HepG2 (cell line): ENCODE measurements around the gene GPR4. TPM values are rescaled to one million over a fixed set of nuclear protein-coding genes. Genes with fewer than 3 reads are reported as not detected.
A peak's percentile ranks its signal among the peaks of the same experiment; 100 is the strongest.

Experiments
- ATF6 ChIP-seq: sonication (generic); formaldehyde crosslinking; conservative IDR thresholded peaks from 2 replicates; pipeline ENCODE4 v1.4.0; 2020; ENCODE audit warnings: missing genetic modification reagents
- BCL6 ChIP-seq: IDR thresholded peaks from 2 replicates; pipeline ENCODE4 v1.6.1; 2016; ENCODE audit warnings: missing genetic modification reagents, missing compliant biosample characterization
- ELF3 ChIP-seq: IDR thresholded peaks from 2 replicates; pipeline ENCODE4 v1.6.1; 2016; ENCODE audit warnings: missing genetic modification reagents, missing compliant biosample characterization
- ETV5 ChIP-seq: IDR thresholded peaks from 2 replicates; pipeline ENCODE4 v1.6.1; 2018; ENCODE audit warnings: missing biosample characterization, missing genetic modification reagents, inconsistent platforms, borderline replicate concordance
- FOXA3 ChIP-seq: IDR thresholded peaks from 2 replicates; pipeline ENCODE4 v1.6.1; 2016; ENCODE audit warnings: missing genetic modification reagents, missing compliant biosample characterization
- GABPB1 ChIP-seq: IDR thresholded peaks from 2 replicates; pipeline ENCODE4 v1.6.1; 2016; ENCODE audit warnings: mild to moderate bottlenecking, missing genetic modification reagents, moderate library complexity, missing compliant biosample characterization
- GATAD2A ChIP-seq: IDR thresholded peaks from 2 replicates; pipeline ENCODE4 v1.6.1; 2016
- IRF9 ChIP-seq: sonication (generic); formaldehyde crosslinking; IDR thresholded peaks from 2 replicates; pipeline ENCODE4 v1.8.0; 2022; ENCODE audit warnings: missing genetic modification reagents, mild to moderate bottlenecking, borderline replicate concordance
- KDM3A ChIP-seq: IDR thresholded peaks from 2 replicates; pipeline ENCODE4 v1.6.1; 2018; ENCODE audit warnings: low read depth, missing compliant biosample characterization
- MIER3 ChIP-seq: IDR thresholded peaks from 2 replicates; pipeline ENCODE4 v1.6.1; 2016; ENCODE audit warnings: missing compliant biosample characterization, borderline replicate concordance
- MYC ChIP-seq: sonication (generic); formaldehyde crosslinking; IDR thresholded peaks from 2 replicates; pipeline ENCODE4 v1.9.0; 2021; ENCODE audit warnings: missing genetic modification reagents, borderline replicate concordance
- RXRB ChIP-seq: IDR thresholded peaks from 2 replicates; pipeline ENCODE4 v1.6.1; 2016; ENCODE audit warnings: borderline replicate concordance, missing genetic modification reagents, missing compliant biosample characterization
- SAP130 ChIP-seq: IDR thresholded peaks from 2 replicates; pipeline ENCODE4 v1.6.1; 2016; ENCODE audit warnings: low read depth
- SKI ChIP-seq: fragments of 450-650 bp; IDR thresholded peaks from one replicate; pipeline ENCODE4 v1.6.1; 2018; ENCODE audit warnings: mild to moderate bottlenecking; ENCODE audit not compliant: partially characterized antibody
- TEAD3 ChIP-seq: optimal IDR thresholded peaks from 2 replicates; pipeline ENCODE3; 2016; ENCODE audit warnings: borderline replicate concordance
- THAP11 ChIP-seq: IDR thresholded peaks from 2 replicates; pipeline ENCODE4 v1.6.1; 2016; ENCODE audit warnings: missing biosample characterization, missing genetic modification reagents
- ZBTB38 ChIP-seq: sonication (generic); formaldehyde crosslinking; IDR thresholded peaks from 2 replicates; pipeline ENCODE4 v1.5.1; 2020; ENCODE audit warnings: mild to moderate bottlenecking, missing genetic modification reagents
- ZMAT5 ChIP-seq: sonication (generic); formaldehyde crosslinking; IDR thresholded peaks from 2 replicates; pipeline ENCODE4 v1.5.0; 2020; ENCODE audit warnings: mild to moderate bottlenecking, low read depth, missing genetic modification reagents, borderline replicate concordance
- ZNF292 ChIP-seq: sonication (generic); formaldehyde crosslinking; IDR thresholded peaks from 2 replicates; pipeline ENCODE4 v1.8.1; 2022; ENCODE audit warnings: mild to moderate bottlenecking, low read depth, missing genetic modification reagents, borderline replicate concordance
- ZNF441 ChIP-seq: sonication (generic); formaldehyde crosslinking; IDR thresholded peaks from 2 replicates; pipeline ENCODE4 v1.7.0; 2021; ENCODE audit warnings: missing genetic modification reagents, borderline replicate concordance
- ZZZ3 ChIP-seq: sonication (generic); formaldehyde crosslinking; IDR thresholded peaks from 2 replicates; pipeline ENCODE4 v1.4.0; 2020; ENCODE audit warnings: missing genetic modification reagents, mild to moderate bottlenecking, borderline replicate concordance
- polyA plus RNA-seq, 8 experiments: library from polyadenylated mRNA; depleted of rRNA in 3 of 8; stranded (reverse) in 7 of 8; unstranded in 1 of 8; fragments of >200 nt; fragmentation: Illumina TruSeq in 4 of 8; extraction: Trizol in 4 of 8; gene quantifications; 2 replicates each; pipeline versions ENCODE4 v1.2.1 to v1.2.3, GENCODE V29; 2011 to 2016; ENCODE audit warnings: low read depth in 4 of 8, missing spikeins in 1 of 8, mixed read lengths in 1 of 8; ENCODE audit not compliant: insufficient read depth in 1 of 8
- total RNA-seq, 5 experiments: library from RNA; depleted of rRNA; stranded (reverse); fragments of >200 nt; fragmentation: Illumina TruSeq; extraction: Trizol; gene quantifications; 2 replicates each; pipeline ENCODE4 v1.2.3, GENCODE V29; 2016; ENCODE audit warnings: low read depth in 1 of 5
- TF ChIP-seq, protein P1 (sequence below): sonication (generic); formaldehyde crosslinking; IDR thresholded peaks from 2 replicates; pipeline ENCODE4 v1.5.0; 2020; ENCODE audit warnings: missing genetic modification reagents
- TF ChIP-seq, protein P2 (sequence below): sonication (generic); formaldehyde crosslinking; IDR thresholded peaks from 2 replicates; pipeline ENCODE4 v1.9.0; 2022; ENCODE audit warnings: low read depth, missing genetic modification reagents
- TF ChIP-seq, protein P3 (sequence below): IDR thresholded peaks from 2 replicates; pipeline ENCODE4 v1.6.1; 2016; ENCODE audit warnings: mild to moderate bottlenecking

GPR4 gene
- total and polyA plus RNA-seq, 2 of the 13 experiments (the other 11 are each of a cell fraction or from before 2014, with no cell fraction given): 0.15 TPM; not detected in 1

- TF ChIP-seq ATF6 (CRISPR knock-in tag) (no peak), ZZZ3 (CRISPR knock-in tag) (no peak), SKI (peak; percentile 23), ZNF292 (0 out of 2 replicates have a peak, but pooled peaks have one; percentile 14), ETV5 (peak; percentile 36; the same call in 1 of the 2 replicates), MYC (CRISPR knock-in tag) (no peak), GABPB1 (CRISPR knock-in tag) (0 out of 2 replicates have a peak, but pooled peaks have one; percentile 18), KDM3A (CRISPR knock-in tag) (no peak), TEAD3 (peak; percentile 39), MIER3 (0 out of 2 replicates have a peak, but pooled peaks have one; percentile 43), IRF9 (CRISPR knock-in tag) (no peak), RXRB (CRISPR knock-in tag) (0 out of 2 replicates have a peak, but pooled peaks have one; percentile 43), GATAD2A (CRISPR knock-in tag) (0 out of 2 replicates have a peak, but pooled peaks have one; percentile 13), SAP130 (peak; percentile 36; the same call in 1 of the 2 replicates), FOXA3 (CRISPR knock-in tag) (peak; percentile 25; the same call in 1 of the 2 replicates), THAP11 (0 out of 2 replicates have a peak, but pooled peaks have one; percentile 31), BCL6 (CRISPR knock-in tag) (peak; percentile 85), ZBTB38 (CRISPR knock-in tag) (peak; percentile 92), ELF3 (peak; percentile 60; the same call in 1 of the 2 replicates), ZMAT5 (CRISPR knock-in tag) (no peak), ZNF441 (0 out of 2 replicates have a peak, but pooled peaks have one; percentile 24)
- TF ChIP-seq, protein P1, sequence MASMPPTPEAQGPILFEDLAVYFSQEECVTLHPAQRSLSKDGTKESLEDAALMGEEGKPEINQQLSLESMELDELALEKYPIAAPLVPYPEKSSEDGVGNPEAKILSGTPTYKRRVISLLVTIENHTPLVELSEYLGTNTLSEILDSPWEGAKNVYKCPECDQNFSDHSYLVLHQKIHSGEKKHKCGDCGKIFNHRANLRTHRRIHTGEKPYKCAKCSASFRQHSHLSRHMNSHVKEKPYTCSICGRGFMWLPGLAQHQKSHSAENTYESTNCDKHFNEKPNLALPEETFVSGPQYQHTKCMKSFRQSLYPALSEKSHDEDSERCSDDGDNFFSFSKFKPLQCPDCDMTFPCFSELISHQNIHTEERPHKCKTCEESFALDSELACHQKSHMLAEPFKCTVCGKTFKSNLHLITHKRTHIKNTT: no peak
- TF ChIP-seq, protein P2, sequence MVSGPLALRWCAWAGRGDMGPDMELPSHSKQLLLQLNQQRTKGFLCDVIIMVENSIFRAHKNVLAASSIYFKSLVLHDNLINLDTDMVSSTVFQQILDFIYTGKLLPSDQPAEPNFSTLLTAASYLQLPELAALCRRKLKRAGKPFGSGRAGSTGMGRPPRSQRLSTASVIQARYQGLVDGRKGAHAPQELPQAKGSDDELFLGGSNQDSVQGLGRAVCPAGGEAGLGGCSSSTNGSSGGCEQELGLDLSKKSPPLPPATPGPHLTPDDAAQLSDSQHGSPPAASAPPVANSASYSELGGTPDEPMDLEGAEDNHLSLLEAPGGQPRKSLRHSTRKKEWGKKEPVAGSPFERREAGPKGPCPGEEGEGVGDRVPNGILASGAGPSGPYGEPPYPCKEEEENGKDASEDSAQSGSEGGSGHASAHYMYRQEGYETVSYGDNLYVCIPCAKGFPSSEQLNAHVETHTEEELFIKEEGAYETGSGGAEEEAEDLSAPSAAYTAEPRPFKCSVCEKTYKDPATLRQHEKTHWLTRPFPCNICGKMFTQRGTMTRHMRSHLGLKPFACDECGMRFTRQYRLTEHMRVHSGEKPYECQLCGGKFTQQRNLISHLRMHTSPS (CRISPR knock-in tag): no peak
- TF ChIP-seq, protein P3, sequence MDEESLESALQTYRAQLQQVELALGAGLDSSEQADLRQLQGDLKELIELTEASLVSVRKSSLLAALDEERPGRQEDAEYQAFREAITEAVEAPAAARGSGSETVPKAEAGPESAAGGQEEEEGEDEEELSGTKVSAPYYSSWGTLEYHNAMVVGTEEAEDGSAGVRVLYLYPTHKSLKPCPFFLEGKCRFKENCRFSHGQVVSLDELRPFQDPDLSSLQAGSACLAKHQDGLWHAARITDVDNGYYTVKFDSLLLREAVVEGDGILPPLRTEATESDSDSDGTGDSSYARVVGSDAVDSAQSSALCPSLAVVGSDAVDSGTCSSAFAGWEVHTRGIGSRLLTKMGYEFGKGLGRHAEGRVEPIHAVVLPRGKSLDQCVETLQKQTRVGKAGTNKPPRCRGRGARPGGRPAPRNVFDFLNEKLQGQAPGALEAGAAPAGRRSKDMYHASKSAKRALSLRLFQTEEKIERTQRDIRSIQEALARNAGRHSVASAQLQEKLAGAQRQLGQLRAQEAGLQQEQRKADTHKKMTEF: peak; percentile 25; the same call in 1 of the 2 replicates
Observed at GRCh38 chr19:45587873-45588272, 14.1 kb downstream of the GPR4 start (continued).
